Measurements from ENCODE around the gene ARCN1. TPM values are rescaled to one million over a fixed set of nuclear protein-coding genes. Genes with fewer than 3 reads are reported as not detected.
"Not testable (repeated sequence)": the region's sequence is repeated elsewhere in the genome, so short reads cannot be mapped to it uniquely, and the experiment has no call there.

The ARCN1 gene
- total RNA-seq, 4 donors from 2014 or later: 103 to 157 (median 112) TPM

DNA sequence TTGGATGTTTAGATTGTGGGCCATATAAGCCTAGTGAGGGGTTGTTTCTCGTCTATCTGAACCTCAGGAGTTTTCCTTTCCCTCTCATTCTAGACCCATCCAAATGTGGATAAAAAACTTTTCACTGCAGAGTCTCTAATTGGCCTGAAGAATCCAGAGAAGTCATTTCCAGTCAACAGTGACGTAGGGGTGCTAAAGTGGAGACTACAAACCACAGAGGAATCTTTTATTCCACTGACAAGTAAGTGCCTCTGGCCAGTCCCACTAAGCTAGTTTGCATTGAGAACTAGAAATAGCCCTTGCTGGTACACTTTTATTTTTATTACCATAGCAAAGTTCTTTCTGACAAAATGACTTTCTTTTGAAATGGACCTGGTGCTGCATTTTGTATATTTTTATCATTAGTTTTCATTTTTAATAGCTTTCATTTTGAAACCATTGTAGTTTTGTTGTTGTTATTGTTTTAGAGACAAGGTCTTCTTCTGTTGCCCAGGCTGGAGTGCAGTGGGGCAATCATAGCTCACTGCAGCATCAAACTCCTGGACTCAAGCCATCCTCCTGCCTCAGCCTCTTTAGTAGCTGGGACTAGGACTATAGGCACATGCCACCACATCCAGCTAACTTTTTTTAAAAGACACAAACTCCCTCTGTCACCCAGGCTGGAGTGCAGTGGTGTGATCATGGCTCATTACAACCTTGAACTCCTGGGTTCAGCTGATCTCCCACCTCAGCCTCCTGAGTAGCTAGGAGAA, 20.6 kb downstream of the ARCN1 start:
- H3K4me3 ChIP-seq (replicated peaks in 1 of 3): no peak overlapping the region
- H3K4me1 ChIP-seq: peaks cover 7 to 21% of the 10 kb centered on the region in 2 donors
- H3K9me3 ChIP-seq: no peaks in the 10 kb centered on the region
- peak overlapping the region in 2 of 3 donors; percentile 25 to 66 for H3K27ac ChIP-seq
- TF ChIP-seq POLR2A (IDR thresholded peaks at IDR 0.05): no peak
- TF ChIP-seq, protein P1, sequence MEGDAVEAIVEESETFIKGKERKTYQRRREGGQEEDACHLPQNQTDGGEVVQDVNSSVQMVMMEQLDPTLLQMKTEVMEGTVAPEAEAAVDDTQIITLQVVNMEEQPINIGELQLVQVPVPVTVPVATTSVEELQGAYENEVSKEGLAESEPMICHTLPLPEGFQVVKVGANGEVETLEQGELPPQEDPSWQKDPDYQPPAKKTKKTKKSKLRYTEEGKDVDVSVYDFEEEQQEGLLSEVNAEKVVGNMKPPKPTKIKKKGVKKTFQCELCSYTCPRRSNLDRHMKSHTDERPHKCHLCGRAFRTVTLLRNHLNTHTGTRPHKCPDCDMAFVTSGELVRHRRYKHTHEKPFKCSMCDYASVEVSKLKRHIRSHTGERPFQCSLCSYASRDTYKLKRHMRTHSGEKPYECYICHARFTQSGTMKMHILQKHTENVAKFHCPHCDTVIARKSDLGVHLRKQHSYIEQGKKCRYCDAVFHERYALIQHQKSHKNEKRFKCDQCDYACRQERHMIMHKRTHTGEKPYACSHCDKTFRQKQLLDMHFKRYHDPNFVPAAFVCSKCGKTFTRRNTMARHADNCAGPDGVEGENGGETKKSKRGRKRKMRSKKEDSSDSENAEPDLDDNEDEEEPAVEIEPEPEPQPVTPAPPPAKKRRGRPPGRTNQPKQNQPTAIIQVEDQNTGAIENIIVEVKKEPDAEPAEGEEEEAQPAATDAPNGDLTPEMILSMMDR (IDR thresholded peaks at IDR 0.05): no peak
- intact Hi-C loops (cut with DNase I): no loop called here
- no peak for DNase-seq
- peaks cover 59 to 65% of the 10 kb centered on the region in 2 donors for H3K36me3 ChIP-seq
- no peaks in the 10 kb centered on the region for H3K27me3 ChIP-seq
- WGBS, 2 donors: 71 to 78% methylated on average over 2 of the region's 2 CpGs

DNA sequence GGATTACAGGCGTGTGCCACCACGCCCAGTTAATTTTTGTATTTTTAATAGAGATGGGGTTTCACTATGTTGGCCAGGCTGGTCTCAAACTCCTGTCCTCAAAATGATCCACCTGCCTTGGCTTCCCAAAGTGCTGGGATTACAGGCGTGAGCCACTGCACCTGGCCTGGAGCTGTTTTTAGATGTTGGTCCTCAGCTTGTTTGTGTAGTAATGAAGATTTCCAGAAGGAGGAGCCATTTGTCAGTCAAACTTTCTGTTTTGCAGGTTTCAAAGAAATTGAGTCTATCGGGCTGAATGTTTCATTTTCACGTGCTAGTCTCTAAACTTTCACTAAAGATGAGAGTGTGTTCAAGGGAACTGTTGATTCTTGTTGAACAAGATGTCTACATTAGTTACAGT, 22.8 kb downstream of the ARCN1 start:
- WGBS, 2 donors: 59 to 65% methylated on average over 5 of the region's 5 CpGs
- Histone ChIP-seq H3K36me3 (peaks cover 65 to 72% of the 10 kb centered on the region in 2 donors), H3K4me1 (peaks cover 7 to 21% of the 10 kb centered on the region in 2 donors)
- H3K27me3 ChIP-seq; intact Hi-C loops (cut with DNase I); DNase-seq; H3K9me3 ChIP-seq; H3K27ac ChIP-seq; H3K4me3 ChIP-seq (replicated peaks in 1 of 3): not testable (repeated sequence)
- TF ChIP-seq, protein P1 (IDR thresholded peaks at IDR 0.05): peak in 4 of 6 experiments; percentile 24 to 47 (median 43)

DNA sequence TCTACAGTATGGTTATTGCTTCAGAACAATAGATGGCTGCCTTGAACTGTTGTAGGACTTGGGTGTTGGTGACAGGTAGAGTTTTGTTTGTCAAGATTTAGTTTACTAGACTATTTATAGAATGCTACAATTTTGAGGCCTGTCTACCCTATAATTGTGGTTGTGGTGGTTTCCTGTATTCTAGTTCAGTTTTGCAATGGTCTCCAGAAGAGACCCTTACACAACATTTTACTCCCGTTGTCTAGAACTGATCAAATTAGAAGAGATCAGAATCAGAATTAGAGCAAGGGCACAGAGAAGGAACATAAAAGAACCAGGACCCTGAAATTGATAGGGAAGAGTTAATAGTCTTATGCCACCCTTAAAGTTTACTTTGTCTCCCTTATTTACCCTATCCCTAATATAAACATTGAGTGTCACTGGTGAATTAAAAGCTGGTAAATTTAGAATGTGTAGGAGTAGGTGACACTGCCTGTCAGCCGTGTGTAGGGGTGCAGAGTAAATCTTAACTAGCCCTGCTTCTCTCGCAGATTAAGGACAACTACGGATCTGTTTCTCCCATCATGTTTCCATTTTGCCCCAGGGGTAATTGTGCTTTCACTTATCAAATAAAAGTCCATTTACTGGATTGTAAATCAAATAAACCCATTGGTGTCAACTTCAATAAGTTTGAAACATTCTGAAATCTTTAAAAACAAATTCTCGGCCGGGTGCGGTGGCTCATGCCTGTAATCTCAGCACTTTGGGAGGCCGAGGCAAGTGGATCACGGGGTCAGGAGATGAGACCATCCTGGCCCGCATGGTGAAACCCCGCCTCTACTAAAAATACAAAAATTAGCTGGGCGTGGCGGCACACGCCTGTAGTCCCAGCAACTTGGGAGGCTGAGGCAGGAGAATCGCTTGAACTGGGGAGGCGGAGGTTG, 24.3 kb downstream of the ARCN1 start:
- H3K9me3 ChIP-seq: no peaks in the 10 kb centered on the region
- intact Hi-C loops (cut with DNase I): no loop called here
- H3K27me3 ChIP-seq: no peaks in the 10 kb centered on the region
- H3K4me1 ChIP-seq: peaks cover 4 to 17% of the 10 kb centered on the region in 2 donors
- TF ChIP-seq, protein P1 (IDR thresholded peaks at IDR 0.05): no peak
- TF ChIP-seq POLR2A (IDR thresholded peaks at IDR 0.05): no peak
- H3K27ac ChIP-seq: no peak overlapping the region
- 93% methylated on average over 16 of the region's 16 CpGs for WGBS, 2 donors
- DNase-seq: no peak
- peaks cover 69 to 79% of the 10 kb centered on the region in 2 donors for H3K36me3 ChIP-seq
- no peak overlapping the region for H3K4me3 ChIP-seq (replicated peaks in 1 of 3)

- peaks cover 78 to 85% of the 10 kb centered on the region in 2 donors for H3K36me3 ChIP-seq
- 94 to 96% methylated on average over 9 of the region's 9 CpGs for WGBS, 2 donors
- no peaks in the 10 kb centered on the region for H3K27me3 ChIP-seq
- H3K4me3 ChIP-seq (replicated peaks in 1 of 3): no peak overlapping the region
- DNase-seq: no peak
- peaks cover 0 to 9% of the 10 kb centered on the region in 2 donors for H3K4me1 ChIP-seq
- no peak overlapping the region for H3K27ac ChIP-seq
- TF ChIP-seq, protein P1 (IDR thresholded peaks at IDR 0.05): no peak
- TF ChIP-seq POLR2A (IDR thresholded peaks at IDR 0.05): no peak
- no peaks in the 10 kb centered on the region for H3K9me3 ChIP-seq
- intact Hi-C loops (cut with DNase I): no loop called here
Observed at GRCh38 chr11:118597556-118597955, 25.3 kb downstream of the ARCN1 start.
